GM23338 (cell line): ENCODE results near the gene RNFT2.

ENCODE experiments used
- CREB1 ChIP-seq: fragments of 250-450 bp; sonication (Bioruptor Pico); IDR thresholded peaks from 2 replicates; pipeline ENCODE4 v1.5.0; 2020; ENCODE audit warnings: low read depth, mild to moderate bottlenecking, moderate library complexity
- CTCF ChIP-seq, 2 experiments: fragments of 200-600 bp in 1 of 2; sonication (generic) in 1 of 2; conservative IDR thresholded peaks; 2 replicates each; pipeline versions ENCODE4 v1.5.1 to v1.6.1; 2016 to 2017; ENCODE audit warnings: antibody characterized with exemption in 2 of 2, low read depth in 2 of 2, mild to moderate bottlenecking in 2 of 2, moderate library complexity in 1 of 2
- ETS1 ChIP-seq: IDR thresholded peaks from 2 replicates; pipeline ENCODE4 v1.6.1; 2016; ENCODE audit warnings: antibody characterized with exemption
- EZH2 ChIP-seq: fragments of 200-600 bp; sonication (generic); IDR thresholded peaks from one replicate; pipeline ENCODE4 v1.8.0; 2017; ENCODE audit warnings: antibody characterized with exemption, mild to moderate bottlenecking, low read depth; ENCODE audit not compliant: unreplicated experiment
- EZH2phosphoT487 ChIP-seq: fragments of 200-600 bp; sonication (generic); IDR thresholded peaks from one replicate; pipeline ENCODE4 v1.8.1; 2018; ENCODE audit warnings: antibody characterized with exemption; ENCODE audit not compliant: unreplicated experiment
- JUNB ChIP-seq: IDR thresholded peaks from one replicate; pipeline ENCODE4 v1.6.1; 2016; ENCODE audit warnings: antibody characterized with exemption; ENCODE audit not compliant: unreplicated experiment
- POLR2AphosphoS5 ChIP-seq: IDR thresholded peaks from 2 replicates; pipeline ENCODE4 v1.6.1; 2016; ENCODE audit warnings: antibody characterized with exemption, low read depth
- REST ChIP-seq: IDR thresholded peaks from one replicate; pipeline ENCODE4 v1.6.1; 2018; ENCODE audit warnings: antibody characterized with exemption; ENCODE audit not compliant: unreplicated experiment
- ZNF331 ChIP-seq: fragments of 250-450 bp; sonication (Bioruptor Pico); IDR thresholded peaks from 2 replicates; pipeline ENCODE4 v1.5.0; 2020; ENCODE audit warnings: low read depth, mild to moderate bottlenecking, moderate library complexity

GRCh38 chr12:116691636-116692035 is 46.5 kb upstream of the RNFT2 start:
- TF ChIP-seq CREB1 (CRISPR knock-in tag) (no peak), CTCF (conservative IDR thresholded peaks at IDR 0.05; ENCODE audit: low read depth in 2 of 2) (no peak), ZNF331 (no peak), EZH2 (no peak), EZH2phosphoT487 (no peak), POLR2AphosphoS5 (no peak), JUNB (no peak), REST (no peak), ETS1 (no peak)
